Ovary (tissue), 3 donors: ENCODE results near the gene ADI1.
"Not testable (repeated sequence)": the region's sequence is repeated elsewhere in the genome, so short reads cannot be mapped to it uniquely, and the experiment has no call there.

Experiments
- CTCF ChIP-seq, 3 donors: fragments of 450-650 bp in 2 of 3; fragments of 200-600 bp in 1 of 3; IDR thresholded peaks; one replicate each; pipeline versions ENCODE4 v1.5.1 to v1.8.0; 2016 to 2022; ENCODE audit warnings: antibody characterized with exemption in 3 of 3, mild to moderate bottlenecking in 1 of 3
- EP300 ChIP-seq: sonication (generic); formaldehyde crosslinking; IDR thresholded peaks from one replicate; pipeline ENCODE4 v1.6.1; 2017; ENCODE audit warnings: antibody characterized with exemption
- POLR2A ChIP-seq: fragments of 450-650 bp; IDR thresholded peaks from one replicate; pipeline ENCODE4 v1.6.1; 2017; ENCODE audit warnings: antibody characterized with exemption, mild to moderate bottlenecking, moderate library complexity
- donor health status: DM: no; HTN: no; CAD: no.

- TF ChIP-seq CTCF (IDR thresholded peaks at IDR 0.05); POLR2A; EP300: not testable (repeated sequence)
Measured at GRCh38 chr2:3454005-3454404, 65.3 kb downstream of the ADI1 start.
